GM12865 (cell line): ENCODE data around the gene LYPD8.
"Not testable (repeated sequence)": the region's sequence is repeated elsewhere in the genome, so short reads cannot be mapped to it uniquely, and the experiment has no call there.

ENCODE experiments used
- DNase-seq: peaks from one replicate; pipeline ENCODE4 v3.0.0; 2010; ENCODE audit warnings: low read depth
- H3K4me3 ChIP-seq: 2 replicates; pipeline ENCODE4 v1.5.1; 2011; ENCODE audit warnings: mild to moderate bottlenecking, low read depth, low read length, control low read depth
- CTCF ChIP-seq: IDR thresholded peaks from 2 replicates; pipeline ENCODE4 v1.5.1; 2011; ENCODE audit warnings: low read length, control low read depth, low read depth, inconsistent platforms; ENCODE audit not compliant: insufficient read depth; ENCODE audit errors: missing control alignments

LYPD8 gene, protein sequence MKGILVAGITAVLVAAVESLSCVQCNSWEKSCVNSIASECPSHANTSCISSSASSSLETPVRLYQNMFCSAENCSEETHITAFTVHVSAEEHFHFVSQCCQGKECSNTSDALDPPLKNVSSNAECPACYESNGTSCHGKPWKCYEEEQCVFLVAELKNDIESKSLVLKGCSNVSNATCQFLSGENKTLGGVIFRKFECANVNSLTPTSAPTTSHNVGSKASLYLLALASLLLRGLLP

GRCh38 chr1:248755517-248755916 is at the start of gene LYPD8:
Gene LYPD8, minus strand, starts transcription at chr1:248755759. Its CDS starts 4,678 bp downstream, at chr1:248751081.
- no peak for TF ChIP-seq CTCF
- no peak within 1 kb of the TSS for H3K4me3 ChIP-seq
- DNase-seq: no peak

DNA sequence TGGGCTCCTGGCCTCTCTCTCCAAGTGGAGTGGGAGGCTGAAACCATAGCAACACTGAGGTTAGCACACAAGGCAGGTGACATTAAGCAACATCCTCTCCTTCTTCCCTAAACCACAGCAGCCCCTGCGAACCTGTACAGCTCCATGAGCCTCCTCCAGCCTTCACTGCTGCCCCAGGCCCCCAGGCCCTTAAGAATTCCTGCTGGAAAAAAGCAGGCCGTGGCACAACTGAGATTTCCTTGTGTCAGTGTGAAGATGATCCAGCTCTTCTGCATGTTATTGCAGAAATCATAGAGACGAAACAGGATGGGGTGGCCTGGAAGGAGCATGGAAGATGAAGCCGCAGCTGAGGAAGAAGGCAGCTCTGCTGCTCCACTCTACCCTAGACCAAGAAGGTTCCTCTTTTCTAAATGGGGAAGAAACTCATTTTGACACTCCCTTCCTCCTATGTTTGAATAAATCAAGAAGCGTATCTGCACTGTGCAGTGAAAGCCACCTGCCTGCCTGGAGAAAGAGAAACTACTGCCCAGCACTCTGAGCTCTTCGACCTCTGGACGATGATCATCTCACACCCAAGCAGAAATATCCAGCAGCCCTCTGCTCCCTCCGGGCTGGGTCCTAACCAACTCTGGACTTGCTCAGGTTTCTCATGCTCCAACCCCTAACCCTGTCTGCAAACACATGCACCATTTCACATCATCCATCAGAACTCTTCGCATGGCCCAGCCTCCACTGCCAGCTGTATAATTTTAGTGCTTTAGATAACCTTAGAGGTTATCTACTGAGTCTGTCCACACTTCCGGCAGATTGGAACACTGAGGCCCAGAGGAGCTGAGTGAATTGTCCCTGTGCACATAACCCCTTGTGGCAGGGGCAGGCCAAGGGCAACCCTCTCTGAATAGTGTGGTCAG is 49.5 kb upstream of the LYPD8 start:
- no peak for TF ChIP-seq CTCF
- no peak overlapping the region for H3K4me3 ChIP-seq
- DNase-seq: peak; percentile 69

DNA sequence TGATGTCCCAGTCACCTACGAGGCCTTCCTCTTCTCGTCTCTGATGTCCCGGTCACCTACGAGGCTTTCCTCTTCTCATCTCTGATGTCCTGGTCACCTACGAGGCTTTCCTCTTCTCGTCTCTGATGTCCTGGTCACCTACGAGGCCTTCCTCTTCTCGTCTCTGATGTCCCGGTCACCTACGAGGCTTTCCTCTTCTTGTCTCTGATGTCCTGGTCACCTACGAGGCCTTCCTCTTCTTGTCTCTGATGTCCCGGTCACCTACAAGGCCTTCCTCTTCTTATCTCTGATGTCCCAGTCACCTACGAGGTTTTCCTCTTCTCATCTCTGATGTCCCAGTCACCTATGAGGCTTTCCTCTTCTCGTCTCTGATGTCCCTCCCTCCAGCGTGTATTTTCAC is 47.9 kb upstream of the LYPD8 start:
- not testable (repeated sequence) for H3K4me3 ChIP-seq, DNase-seq

GRCh38 chr1:248802454-248802853 is 46.9 kb upstream of the LYPD8 start:
- H3K4me3 ChIP-seq: no peak overlapping the region
- DNase-seq: no peak
- no peak for TF ChIP-seq CTCF

GRCh38 chr1:248800459-248800858 is 44.9 kb upstream of the LYPD8 start:
- no peak for TF ChIP-seq CTCF
- no peak for DNase-seq
- H3K4me3 ChIP-seq: no peak overlapping the region

- no peak for DNase-seq
- no peak for TF ChIP-seq CTCF
- no peak overlapping the region for H3K4me3 ChIP-seq
These were observed 43.2 kb upstream of the LYPD8 start for GRCh38 chr1:248798791-248799190.

DNA sequence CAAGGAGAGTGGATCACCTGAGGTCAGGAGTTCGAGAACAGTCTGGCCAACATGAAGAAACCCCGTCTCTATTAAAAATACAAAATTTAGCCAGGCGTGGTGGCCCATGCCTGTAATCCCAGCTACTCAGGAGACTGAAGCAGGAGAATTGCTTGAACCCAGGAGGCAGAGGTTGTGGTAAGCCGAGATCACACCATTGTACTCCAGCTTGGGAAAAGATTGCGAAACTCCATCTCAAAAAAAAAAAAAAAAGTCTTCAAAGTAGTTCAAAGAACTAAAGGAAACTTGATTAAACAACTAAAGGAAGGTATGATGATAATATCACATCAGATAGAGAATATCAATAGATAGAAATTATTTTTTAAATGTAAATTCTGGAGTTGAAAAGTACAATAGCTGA is 39.1 kb upstream of the LYPD8 start:
- H3K4me3 ChIP-seq, DNase-seq: not testable (repeated sequence)

- peak; percentile 77 for DNase-seq
- no peak overlapping the region for H3K4me3 ChIP-seq
- no peak for TF ChIP-seq CTCF
These were observed 38.0 kb upstream of the LYPD8 start for GRCh38 chr1:248793592-248793991.
